Fibroblast of skin of left biceps (primary cell): Measurements from ENCODE around the gene SARNP.
"Not testable (repeated sequence)": the region's sequence is repeated elsewhere in the genome, so short reads cannot be mapped to it uniquely, and the experiment has no call there.

ENCODE experiments used
- DNase-seq, 2 experiments: peaks; one replicate each; pipeline ENCODE4 v3.0.0-alpha.2; 2013; ENCODE audit warnings: low read depth in 2 of 2

Gene SARNP

GRCh38 chr12:55839345-55840140, 22.0 kb upstream of the SARNP start:
- no peak for DNase-seq

GRCh38 chr12:55838361-55838760, 20.8 kb upstream of the SARNP start:
- no peak for DNase-seq

- DNase-seq = not testable (repeated sequence)
These were observed 16.9 kb upstream of the SARNP start for GRCh38 chr12:55834400-55834799.

DNA sequence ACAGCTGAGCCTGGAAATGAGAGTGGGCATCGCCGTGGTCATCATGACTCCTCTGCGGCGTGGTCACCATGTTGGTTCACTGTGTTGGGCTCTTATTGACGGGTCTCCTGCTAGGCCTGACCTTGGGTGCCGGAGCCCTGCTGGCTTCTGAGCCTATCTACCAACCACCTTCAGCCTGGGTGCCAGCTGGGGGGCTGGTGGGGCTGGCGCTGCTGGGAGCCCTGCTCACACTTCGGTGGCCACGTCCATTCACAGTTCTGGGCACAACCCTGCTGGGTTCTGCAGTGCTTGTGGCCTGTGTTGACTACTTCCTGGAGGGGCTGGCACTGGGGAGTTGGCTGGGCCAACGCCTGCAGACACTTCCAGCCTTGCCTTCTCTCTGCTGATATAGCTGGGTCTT, 15.5 kb upstream of the SARNP start:
- DNase-seq = no peak

- DNase-seq = no peak
These were observed 13.9 kb upstream of the SARNP start for GRCh38 chr12:55831447-55831815.

GRCh38 chr12:55830601-55831446, 13.3 kb upstream of the SARNP start:
- DNase-seq = peak; percentile 33 to 35

GRCh38 chr12:55829967-55830600, 12.6 kb upstream of the SARNP start:
- no peak for DNase-seq

DNA sequence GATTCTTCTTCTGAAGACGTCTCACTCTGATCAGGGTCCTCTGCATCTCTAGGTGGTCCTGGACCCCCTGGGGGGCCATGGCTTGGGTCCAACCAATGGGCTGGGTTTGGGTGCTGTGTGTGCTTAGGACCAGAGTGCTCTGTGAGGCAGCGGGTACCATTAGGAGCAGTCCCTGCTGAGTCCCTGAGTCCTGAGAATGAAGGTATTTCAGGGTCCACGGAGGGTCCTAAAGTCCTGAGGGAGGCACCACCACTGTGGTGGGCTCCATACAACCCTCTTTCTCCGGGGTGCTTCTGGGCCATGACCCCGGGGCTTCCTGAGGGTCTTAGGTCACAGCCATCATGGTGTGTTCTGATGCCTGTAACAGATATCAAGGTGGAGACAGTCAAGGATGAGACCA, 10.8 kb upstream of the SARNP start:
- DNase-seq = no peak

DNA sequence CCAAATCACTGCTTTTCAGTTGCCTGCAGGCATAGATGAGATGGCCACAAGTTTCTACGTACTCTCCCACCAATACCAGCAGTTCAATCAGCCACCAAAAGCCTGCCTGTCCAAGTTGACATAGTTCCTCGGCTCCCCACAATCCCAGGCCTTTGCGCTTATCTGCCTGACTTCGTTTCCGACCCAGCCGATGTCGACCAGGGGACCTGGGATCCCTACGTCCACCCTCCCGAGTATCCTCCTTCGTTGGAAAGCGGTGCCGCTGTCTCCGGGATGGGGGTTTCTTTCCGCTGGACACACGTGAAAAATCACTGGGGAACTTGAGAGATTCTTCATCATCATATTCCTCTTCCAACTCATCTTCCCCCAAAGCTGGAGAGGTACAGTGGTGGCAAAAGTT, 10.3 kb upstream of the SARNP start:
- DNase-seq = no peak

DNA sequence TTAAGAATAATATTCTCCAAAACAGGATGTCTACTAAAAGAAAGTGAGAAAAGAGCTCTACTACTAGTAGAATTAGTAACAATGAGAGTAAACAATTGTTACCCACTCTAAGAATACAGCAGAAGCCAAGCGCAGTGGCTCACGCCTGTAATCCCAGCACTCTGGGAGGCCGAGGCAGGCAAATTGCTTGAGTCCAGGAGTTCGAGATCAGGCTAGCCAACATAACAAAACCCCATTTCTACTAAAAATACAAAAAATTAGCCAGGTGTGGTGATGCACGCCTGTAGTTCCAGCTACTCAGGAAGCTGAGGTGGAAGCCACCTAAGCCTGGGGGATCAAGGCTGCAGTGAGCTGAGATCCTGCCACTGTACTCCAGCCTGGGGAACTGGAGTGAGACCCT, 7.2 kb upstream of the SARNP start:
- DNase-seq = no peak

- no peak for DNase-seq
These were observed 5.9 kb upstream of the SARNP start for GRCh38 chr12:55823419-55823818.

- DNase-seq = no peak
These were observed 4.7 kb upstream of the SARNP start for GRCh38 chr12:55822228-55822627.

DNA sequence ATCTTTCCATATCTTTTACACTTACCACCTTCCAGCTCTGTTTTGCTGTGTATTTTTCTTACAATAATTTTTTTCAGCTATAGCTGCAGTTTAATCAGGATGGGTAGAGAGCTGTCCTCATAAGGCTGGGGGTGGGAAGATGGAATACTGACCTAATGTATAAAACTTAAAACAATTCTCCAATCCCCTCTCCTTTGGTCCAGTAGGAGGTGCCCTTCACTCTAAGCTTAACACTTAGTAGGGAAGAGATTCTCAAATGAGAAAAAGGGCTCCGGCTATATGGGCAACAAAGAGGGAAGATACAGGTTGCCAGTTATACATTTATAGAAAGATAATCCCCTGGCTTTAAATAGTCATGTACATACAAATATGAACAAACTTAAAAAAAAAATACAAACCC, 3.2 kb upstream of the SARNP start:
- DNase-seq = no peak

DNA sequence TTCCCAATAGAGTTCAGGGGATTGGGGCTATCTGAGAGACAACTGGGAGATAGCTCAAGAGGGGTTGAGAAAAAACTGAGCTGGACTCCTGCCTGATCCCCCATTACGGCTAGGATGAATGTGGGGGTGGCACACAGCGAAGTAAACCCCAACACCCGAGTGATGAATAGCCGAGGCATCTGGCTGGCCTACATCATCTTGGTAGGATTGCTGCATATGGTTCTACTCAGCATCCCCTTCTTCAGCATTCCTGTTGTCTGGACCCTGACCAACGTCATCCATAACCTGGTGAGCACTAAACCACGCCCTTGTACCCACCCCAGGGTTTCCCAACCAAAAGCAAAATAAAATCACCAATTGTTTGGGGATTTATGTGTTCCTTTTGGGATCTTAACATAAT, 1.4 kb upstream of the SARNP start:
- peak in 1 of 2 experiments; percentile 3 for DNase-seq

GRCh38 chr12:55818140-55818728, 710 bp upstream of the SARNP start:
- DNase-seq = no peak

DNA sequence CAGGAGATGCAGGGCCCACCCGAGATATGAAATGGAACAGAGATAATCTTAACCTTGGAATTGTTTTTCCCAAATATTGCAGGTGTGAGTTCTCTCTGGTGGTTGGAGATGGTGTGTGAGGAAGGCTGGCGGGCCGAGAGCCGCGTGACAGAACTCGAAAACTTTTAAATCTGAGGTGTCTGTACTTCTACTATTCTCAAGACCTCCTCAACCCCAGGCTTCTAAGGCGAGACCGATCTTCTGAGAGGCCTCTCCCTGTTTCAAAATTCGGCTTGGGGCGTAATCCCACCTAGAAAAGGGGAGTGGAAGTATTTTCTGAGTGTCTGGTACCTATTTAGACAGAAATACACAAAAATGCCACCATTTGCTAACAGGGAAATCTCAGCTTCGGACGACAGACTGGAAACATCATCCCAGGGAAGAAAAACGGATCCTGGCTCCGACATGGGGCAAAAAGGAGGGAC, 611 bp downstream of the SARNP start:
- DNase-seq = no peak

- no peak for DNase-seq
These were observed 2.1 kb downstream of the SARNP start for GRCh38 chr12:55815473-55815872.

DNA sequence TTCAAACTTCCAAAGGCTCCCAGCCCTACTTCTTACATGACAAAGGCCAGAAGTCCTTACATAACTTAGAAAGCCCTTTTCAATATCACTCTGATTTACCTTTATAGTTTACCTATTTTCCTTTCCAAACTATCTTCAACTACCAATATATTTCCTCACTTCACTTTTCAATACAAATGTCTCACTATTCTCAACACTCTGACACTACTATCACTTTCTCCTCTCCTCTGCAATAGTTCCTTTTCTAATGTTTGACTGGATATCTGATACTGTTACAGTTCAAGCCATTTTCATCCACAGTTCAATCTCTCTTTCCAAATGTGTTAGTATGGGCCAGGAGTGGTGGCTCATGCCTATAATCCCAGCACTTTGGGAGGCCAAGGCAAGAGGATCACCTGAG, 3.3 kb downstream of the SARNP start:
- no peak for DNase-seq

- no peak for DNase-seq
These were observed 5.4 kb downstream of the SARNP start for GRCh38 chr12:55812088-55812487.

- DNase-seq = no peak
These were observed 8.2 kb downstream of the SARNP start for GRCh38 chr12:55809274-55809673.

- no peak for DNase-seq
These were observed 10.5 kb downstream of the SARNP start for GRCh38 chr12:55806982-55807381.

DNA sequence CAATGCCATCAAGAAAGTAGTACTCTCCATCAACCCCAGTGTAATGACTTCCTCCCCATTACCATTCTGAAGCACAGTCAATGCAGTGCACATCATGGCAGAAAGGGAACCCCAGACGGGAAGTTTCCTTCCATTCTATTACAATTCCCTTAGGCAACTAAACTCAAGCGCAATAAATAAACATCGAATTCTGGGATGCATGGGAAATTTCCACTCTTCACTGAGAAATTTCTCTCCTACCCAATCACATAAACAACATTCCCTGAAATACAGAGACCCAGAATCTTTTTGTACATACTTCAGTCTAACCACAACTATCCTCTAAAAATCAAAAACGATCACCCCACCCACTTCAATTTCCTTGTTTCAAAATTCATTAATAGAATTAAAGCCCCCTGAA, 20.0 kb downstream of the SARNP start:
- no peak for DNase-seq
